HG03342 (cell line): ENCODE measurements around the gene KAZN.

ENCODE experiments used
- ATAC-seq: cut with Tn5 transposase; IDR thresholded peaks from one replicate; pipeline ENCODE4 v1.9.1; 2021; ENCODE audit warnings: mild to moderate bottlenecking, moderate library complexity; ENCODE audit not compliant: unreplicated experiment

The KAZN gene

DNA sequence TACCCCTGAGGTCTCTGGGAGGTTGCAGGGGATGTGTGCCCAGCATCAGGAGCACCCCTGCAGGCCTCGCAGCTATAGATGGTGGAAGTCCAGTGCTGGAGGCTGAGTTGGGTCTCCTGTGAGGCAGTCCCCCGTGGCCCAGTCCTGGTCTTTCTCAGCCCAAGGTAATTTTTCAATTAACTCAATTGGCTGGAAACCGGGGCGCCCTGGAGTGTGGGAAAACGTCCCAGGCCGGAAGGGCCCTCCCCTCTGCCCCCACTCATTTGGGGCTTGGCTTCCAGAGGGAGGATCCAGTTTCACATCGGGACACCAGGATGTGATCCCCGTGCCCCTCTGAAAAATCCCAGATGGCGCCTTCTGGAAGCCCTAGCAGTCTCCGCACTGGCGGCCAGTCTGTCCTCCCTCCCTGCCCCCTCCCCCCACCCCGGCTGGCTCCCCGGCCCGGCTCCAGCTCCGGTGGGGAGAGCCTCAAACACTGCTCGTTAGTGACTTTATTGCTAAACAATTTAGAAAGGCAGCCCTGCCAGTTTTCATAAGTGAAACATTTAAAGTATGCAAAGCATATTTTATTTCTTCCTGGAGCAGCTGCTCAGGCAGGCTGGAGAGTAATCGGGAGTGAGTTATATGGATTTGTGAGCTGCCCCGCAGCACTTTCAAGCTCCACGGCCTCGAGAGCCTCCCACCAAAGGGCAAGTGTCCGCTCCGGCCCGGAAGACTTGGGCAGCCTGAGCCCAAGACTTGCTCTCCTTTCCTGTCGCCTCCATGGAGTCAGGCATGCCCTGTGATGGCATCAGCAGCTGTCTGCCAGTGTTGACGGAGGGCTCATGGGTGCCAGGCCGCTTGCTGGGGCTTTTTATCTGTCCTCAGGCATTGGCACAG, 346.9 kb downstream of the KAZN start:
- no peak for ATAC-seq

DNA sequence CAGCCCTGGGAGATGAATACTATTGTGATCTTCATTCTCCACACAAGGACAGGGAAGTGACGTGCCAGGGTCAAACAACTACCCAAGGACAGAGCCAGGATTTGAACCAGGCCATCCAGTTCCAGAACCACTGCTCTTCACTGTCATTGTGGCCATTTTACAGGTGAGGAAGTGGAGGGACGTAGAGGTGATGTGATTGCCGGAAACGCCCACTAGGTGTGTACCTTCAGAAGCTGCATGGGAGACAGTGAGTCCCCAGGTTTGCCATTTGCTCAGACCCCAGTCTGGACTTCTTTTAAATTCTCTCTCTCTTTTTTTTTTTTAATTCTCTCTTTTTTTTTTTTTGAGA, 347.5 kb downstream of the KAZN start:
- no peak for ATAC-seq

DNA sequence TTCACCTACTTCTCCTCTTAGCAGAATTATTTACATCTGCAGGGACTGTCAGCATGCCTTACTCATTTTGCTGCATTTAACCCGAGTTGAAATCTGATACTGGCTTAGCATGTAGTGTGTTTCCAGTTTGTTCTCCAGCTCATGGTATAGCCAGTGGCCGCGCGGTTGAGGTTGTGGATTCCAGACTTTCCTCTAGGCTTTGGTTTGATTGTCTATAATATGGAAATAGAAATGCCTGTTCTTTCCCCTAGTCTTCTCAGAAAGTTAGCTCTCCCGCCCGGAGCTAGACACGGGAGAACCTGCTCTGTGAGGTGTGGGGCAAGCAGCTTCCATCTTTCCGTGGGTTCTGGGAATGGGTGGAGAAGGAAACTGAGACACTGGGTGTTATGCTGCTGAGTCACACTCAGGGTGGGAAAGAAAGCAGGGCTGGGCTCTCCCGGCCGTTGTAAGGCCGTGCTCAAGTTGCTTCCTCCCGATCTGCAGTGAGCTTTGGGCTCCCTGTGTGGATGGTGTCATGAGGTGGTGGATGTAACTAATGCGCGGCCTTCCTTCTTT, 348.3 kb downstream of the KAZN start:
- ATAC-seq, result no peak

DNA sequence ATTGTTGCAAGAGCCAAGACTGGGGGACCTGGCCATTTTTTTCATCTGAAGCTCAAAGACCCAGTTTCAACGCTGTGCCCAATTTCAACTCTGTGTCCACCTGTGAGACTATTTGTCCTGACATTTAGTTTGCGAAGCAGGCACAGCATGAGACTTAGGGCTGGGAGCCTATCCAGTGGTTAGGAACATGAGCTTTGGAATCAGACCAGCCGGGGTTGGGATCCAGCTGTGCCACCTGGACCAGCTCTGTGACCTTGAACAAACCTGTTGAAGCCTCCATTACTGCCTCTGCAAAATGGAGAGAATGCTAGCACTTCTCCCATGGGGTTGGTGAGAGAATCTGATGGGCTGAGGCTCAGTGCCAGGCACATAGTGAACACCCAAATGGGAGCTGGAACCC, 348.9 kb downstream of the KAZN start:
- ATAC-seq, result no peak

DNA sequence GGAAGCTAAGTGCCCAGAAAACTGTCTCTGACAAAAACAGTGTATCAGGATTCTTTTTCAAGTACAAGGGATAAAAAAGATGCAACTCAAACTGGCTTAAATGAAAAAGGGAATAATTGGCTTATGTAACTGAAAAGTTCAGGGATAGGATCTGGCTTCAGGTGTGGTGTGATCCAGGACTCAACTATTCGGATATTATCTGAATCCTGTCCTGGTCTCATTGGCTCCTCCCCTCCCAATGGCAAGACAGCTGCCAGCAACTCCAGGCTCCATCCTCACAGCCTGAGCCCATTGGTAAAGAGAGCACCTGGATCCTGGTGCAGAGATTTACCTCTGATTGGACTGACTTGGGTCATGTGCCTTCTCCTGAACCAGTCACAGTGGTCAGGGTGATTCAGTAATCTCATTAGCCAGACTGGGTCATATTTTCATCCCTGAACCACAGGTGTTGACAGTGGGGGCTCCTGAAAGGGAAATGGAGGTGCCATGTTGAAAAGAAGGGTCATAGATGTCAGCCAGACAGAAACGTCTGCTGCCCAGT, 349.7 kb downstream of the KAZN start:
- ATAC-seq, result no peak

DNA sequence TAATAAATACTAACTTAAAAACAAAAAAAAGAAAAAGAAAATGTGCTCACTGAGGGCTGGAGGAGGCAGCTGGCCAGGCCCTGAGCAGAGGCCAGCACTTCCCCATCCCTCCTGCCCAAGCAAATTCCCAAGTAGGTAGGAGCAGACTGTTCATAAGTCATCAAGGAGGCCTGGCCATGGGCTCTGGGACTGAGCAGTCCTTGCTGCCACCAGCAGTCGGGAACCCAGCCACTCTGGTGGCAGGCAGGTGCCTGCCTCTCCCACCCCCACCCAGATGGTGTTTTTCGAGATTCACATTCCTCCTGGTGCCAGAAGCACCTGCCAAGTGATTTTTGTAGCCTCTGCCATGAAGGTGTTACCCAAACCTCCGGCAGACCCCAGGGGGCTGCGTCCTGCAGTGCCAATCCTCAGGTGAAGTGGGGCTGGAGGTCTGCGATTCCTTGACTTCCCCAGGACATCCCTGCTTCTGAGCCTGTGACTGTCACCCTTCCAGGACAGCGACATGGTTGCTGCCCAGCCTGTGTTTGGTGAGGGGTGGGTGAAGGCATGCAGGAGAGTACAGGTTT, 350.9 kb downstream of the KAZN start:
- ATAC-seq, result no peak

DNA sequence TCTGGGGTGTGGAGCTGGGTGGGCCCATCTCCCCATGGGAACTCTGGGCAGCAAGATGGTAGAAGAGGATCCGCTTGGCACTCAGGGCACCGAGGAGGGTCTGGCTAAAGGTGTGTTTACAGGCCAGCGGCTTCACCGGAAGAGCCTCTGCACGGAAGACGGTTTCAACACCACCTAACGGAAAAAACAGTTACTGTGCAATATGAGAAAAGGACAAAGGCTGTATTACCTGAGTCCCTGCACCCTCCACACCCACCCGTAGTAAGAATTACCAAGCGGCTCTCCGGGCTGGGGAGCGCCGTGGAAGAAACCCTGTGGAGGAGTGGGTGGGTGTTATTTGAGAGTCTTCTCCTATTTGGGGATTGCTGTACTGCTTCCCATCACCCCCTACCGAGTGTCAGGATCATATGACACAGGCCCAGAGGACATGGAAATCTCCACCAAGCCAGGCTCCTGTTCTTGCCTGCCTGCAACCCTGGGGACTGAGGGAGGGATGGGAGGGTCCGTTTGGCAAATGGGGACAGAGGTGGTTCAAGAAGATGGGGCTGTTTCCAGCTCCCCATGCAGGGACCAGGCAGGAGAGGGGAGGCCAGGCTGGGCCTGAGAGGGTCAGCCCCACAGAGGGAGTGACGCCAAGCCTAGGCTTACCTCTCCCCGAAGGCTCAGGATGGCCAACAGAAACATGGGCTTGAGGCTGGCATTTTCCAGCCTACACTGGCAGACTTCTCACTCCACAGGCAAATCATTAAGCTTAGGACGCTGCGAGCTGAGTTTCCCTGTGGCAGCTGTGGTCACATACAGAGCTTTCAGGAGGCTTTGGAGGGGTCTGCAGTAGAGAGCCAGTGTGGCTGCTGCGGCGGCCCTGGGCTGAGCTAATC, 351.6 kb downstream of the KAZN start:
- ATAC-seq, result no peak

DNA sequence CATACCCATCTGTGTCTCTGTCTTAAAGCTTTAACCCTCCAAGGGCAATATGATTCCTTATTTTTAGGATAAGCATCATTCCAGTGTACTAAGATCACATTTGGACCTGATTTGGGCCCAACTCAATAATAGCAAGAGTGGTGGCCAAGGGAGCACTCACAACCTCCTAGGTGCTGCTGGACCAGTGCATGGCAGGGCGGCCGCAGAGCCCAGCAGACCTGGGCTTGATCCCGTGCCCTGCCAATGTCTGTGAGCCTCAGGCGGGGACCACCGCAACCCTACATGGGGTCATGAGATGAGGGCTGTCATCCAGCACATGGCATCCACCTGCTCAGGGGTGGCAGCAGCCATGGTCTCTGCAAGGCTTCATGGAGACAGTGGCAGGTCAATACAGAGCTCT, 353.3 kb downstream of the KAZN start:
- ATAC-seq, result no peak

DNA sequence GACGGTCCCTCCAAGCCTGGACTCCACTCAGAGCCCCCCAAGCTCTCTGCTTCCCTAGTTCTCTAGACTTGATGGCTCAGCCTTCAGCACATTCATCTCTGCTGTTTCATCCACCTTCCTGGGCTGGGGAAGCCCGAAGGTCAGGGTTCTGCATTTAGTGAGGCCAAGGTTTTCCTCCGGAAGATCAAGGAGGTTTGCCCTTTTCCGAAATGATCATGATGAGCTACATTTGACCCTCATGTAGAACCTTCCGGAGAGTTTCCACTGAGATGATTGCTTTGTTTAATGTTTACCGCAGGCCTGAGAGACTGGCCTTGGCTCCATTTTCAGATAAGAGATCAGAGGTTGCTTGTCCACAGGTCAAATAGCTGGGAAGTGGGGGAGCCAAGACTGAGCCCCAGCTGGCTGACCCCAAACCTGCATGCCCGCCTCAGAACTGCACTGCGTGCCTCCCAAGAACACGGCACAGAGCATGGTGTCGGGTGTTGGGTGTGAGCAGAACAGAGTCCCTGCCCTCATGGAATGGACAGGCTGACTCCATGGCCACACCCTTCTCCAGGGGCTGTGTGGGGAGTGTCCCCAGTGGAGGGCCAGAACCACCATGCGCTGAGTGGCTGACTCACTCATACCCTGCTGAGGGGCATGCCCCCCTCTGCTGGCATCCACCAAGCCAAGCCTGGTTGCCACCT, 354.3 kb downstream of the KAZN start:
- ATAC-seq, result no peak

DNA sequence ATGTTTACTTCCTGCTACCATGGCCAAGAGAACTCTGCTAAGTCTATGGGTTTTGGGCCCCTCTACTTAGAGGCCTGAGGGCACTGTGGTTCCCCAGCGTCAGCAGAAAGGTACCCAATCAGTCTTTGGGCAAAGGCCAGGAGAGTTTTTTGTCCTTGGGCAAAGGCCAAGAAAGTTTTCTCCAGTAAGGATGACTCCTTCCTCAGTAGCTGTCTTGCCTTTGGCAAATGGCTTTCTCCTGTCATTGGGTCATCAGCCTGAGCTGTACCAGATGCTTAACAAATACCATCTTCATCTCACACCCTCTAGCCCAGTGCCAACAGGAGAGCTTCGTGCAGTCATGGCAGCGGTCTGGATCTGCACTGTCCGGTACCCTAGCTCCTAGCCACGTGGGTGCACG, 355.7 kb downstream of the KAZN start:
- ATAC-seq, result no peak

DNA sequence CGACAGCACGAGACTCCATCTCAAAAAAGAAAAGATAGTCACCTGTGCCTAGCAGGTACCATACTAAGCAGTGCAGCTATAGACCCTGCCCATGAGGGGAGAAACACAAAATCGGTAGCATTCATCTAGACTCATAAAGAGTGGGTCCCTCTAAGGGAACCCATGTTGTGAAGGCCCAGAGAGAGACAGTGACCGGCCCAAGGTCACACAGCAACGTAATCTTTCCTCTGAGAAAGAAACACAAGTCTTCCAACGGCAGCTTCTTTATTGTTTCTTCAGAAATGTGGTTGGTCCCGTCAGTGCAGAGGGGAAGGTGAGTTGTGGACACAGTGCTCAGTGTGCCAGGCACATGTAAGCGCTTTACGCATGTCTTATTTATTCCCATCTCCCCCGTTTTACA, 356.4 kb downstream of the KAZN start:
- ATAC-seq, result no peak

DNA sequence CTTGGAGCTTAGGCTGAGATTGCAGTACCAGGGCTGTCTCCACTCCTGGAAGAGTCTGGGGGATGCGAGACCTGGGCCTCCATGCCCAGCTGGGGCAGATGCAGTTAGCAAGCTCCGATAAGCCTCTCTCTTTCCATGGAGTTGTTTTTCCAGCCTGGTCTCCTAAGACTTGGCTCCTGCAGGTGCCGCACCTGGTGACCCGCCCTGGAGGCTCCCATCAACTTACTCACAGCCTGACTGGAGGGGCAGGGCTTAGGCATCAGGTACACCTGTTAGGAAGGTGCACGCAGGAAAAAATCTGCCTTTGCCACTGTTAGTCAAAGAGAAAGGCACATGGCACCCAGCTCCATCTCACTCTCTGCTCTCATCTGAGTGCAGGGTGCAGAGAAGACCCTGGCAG, 356.9 kb downstream of the KAZN start:
- ATAC-seq, result no peak

DNA sequence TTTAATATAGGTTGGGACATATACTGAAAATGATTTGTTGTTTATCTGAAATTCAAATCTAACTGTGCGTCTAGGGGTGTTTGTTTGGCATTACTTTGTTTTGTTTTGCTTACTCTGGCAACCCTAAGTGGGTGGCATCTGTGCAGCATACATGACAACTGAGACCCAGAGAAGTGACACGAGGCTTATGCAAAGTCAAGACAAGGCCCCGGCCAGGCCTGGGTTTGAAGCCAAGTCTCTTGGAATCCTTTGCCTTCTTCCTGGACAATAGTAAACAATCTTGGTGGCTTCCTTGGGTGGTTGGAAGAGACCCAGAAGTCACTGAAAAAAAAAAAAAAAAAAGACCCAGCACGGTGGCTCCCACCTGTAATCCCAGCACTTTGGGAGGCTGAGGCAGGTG, 357.5 kb downstream of the KAZN start:
- ATAC-seq, result no peak

DNA sequence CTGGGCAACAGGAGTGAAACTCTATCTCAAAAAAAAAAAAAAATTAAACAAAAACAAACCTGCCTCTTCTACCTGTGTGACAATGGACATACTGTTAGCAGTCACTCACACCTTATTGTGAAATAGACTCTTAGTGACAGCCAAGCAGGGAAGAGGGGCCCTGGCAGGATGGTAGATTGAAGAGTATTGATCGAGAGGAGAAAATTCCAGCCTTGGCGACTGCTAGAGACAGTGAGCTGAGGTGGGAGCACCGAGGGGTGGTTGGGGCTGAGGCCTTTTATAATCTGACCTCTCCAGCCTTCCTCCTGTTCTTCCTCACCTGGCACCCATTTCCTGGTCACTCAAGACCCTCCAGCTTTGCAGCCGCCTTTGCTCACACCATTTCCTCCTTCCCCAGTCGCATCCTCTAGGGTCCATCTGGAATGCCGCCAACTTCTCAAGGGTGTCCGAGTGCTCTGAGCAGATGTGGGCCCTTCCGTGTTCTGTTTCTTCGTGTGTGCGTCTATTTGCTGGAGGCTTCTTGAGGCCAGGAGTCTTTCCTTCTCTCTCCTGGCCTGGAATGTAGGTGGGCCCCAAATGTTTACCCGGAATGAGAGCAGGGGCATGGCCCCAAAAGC, 358.2 kb downstream of the KAZN start:
- no peak for ATAC-seq

DNA sequence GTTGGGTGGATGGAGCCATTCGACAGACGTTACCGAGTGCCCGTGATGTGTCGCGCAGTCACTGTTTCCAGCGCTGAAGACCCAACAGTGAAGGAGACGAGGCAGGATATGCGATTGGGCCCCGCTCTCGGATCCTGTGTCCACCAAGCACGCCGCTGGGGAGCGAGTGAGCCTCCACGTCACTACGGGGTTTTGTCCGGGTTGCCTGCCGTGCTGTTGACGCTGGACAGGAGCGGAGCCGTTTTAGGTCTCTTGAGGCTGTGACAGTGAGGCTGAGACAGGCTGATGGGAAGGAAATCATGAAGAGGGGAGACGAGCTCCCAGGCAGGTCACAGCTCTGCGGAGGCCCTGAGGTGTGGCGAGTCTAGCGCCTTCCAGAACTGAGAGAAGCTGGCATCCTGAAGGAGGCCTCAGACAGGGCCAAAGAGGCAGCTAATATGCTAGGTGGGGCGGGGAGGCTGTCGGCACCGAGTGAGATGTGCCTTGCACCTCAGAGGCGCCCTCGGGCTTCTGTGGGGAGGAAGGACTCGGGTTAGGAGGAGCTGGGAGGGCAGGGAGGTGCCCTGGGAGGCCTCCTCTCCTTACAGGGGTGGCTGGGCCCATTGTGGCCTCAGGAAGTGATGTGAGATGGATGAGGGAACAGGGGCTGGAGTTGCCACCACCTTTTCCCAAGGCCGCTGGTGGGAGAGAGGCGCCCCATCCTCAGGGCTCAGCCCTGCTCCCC, 359.1 kb downstream of the KAZN start:
- no peak for ATAC-seq

DNA sequence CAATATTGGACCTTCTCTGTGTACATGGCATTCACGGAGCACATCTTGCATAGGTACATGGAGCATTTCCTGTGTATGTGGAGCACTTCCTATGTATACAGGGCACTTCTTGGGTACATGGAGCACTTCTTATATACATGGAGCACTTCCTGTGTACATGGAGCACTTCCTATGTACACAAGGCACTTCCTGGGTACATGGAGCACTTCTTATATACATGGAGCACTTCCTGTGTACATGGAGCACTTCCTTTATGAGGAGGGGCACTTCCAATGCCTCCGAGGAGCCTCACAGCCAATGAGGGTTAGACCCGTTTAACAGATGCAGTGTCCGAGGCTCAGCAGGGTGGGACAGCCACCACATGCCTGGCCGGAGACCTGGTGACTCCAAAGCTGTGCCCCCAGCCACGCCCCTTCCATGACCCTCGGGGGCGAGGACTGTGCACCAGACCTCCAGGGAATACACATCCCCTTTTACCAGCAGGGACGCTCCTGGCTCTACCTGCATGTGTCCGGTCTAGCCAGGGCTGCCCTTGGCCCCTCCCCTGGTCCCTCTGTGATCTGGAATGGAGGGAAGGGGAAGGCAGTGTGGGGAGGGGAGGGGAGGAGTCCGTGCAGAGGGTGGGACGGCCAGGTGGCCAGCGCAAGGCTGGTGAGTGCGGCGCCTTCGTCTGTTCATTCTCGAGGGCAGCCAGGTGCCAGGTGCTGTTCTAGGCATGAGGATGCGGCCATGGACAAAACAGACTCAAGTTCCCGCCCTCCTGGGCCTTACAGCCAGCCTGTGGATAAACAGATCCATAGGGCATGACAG, 360.0 kb downstream of the KAZN start:
- ATAC-seq, result no peak

DNA sequence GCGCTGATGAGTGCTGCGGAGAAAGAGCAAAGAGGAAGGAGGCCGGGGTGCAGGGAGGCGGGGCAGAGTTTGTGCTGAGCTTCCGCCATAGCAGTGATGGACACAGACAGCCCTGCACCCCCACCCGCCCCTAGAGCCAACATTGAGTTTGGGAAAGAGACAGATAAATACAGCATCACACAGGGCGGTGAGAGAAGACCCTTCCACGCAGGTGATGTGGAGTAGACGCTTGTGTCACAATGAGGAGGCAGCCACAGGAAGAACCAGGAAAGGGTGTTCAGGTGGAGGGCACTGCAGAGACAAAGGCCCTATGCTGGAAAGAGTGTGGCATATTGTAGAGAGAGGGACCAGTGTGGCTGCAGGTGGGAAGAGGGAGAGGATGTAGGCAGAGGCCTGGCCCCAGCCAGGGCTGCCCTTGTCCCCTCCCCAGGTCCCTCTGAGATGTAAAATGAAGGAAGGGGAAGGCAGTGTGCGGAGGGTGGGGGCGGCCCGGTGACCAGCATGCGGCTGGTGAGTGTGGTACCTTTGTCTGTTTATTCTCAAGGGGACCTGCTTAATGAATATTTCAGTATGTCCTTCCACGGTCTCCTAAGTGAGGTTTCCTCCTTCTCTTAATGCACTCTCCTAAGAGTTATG, 360.7 kb downstream of the KAZN start:
- ATAC-seq, result no peak

DNA sequence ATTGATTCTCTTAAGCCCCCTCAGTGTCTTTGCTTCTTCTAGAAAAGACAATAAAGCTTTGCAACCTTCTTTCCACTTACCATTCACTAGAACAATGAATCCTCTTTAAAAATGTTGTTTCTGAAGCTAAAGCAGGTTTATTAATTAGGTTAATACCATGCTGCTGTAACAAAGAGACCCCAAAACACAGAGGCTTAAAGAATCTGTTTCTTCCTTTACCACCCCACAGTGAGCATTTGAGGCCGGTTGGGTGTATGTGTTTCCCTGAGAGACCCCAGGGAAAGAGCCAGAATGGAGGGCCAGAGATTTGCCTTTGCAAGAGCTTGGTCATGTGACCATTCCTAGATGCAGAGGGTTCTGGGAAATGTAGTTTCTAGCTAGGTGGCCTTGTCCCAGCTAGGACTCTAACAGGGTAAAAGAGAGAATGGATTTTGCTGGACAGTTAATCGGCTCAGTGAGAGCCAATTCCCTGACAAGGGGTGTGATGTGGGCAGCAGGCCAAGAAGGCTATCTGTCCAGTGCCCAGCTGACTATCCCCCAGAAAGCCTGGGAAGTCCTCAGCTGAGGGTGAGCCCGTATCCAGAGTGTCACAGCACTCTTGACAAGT, 363.3 kb downstream of the KAZN start:
- ATAC-seq, result no peak
